Natural killer cell (primary cell): ENCODE results near the gene B3GALT6. TPM values are rescaled to one million over a fixed set of nuclear protein-coding genes. Genes with fewer than 3 reads are reported as not detected.

Experiments
- ATAC-seq, 3 donors: fragments of 150-1000 bp in 2 of 3; fragments of 200-7000 bp in 1 of 3; cut with Tn5 transposase; 1 replicate in 1 of 3; 2 replicates in 2 of 3; pipeline ENCODE4 v1.10.0; 2021; ENCODE audit warnings: mild to moderate bottlenecking in 2 of 3, moderate library complexity in 2 of 3
- DNase-seq, 2 donors: peaks; one replicate each; pipeline versions ENCODE4 v3.0.0 to v3.0.0-alpha.2; 2013 to 2021; ENCODE audit warnings: mixed read lengths in 1 of 2
- H3K27ac ChIP-seq: one replicate; pipeline ENCODE4 v1.5.1; 2013; ENCODE audit warnings: mild to moderate bottlenecking, low read length
- H3K27me3 ChIP-seq: one replicate; pipeline ENCODE4 v1.6.1; 2013; ENCODE audit warnings: low read length; ENCODE audit not compliant: control insufficient read depth, insufficient read depth
- H3K36me3 ChIP-seq: one replicate; pipeline ENCODE4 v1.6.1; 2013; ENCODE audit warnings: low read length; ENCODE audit not compliant: control insufficient read depth, insufficient read depth
- H3K4me1 ChIP-seq: one replicate; pipeline ENCODE4 v1.6.1; 2013; ENCODE audit warnings: low read length; ENCODE audit not compliant: control insufficient read depth, insufficient read depth
- H3K4me3 ChIP-seq: one replicate; pipeline ENCODE4 v1.5.1; 2013; ENCODE audit warnings: low read length
- H3K9me3 ChIP-seq: one replicate; pipeline ENCODE4 v1.6.1; 2013; ENCODE audit warnings: low read length; ENCODE audit not compliant: control insufficient read depth, insufficient read depth
- H3K27ac Mint-ChIP-seq, 2 donors: one replicate each; pipeline ENCODE4 v1.8.0; 2022; ENCODE audit warnings: mild to moderate bottlenecking in 2 of 2, mixed read lengths in 2 of 2, moderate library complexity in 1 of 2
- H3K27me3 Mint-ChIP-seq, 2 donors: one replicate each; pipeline ENCODE4 v1.8.0; 2022; ENCODE audit warnings: low read depth in 2 of 2, mixed read lengths in 2 of 2
- H3K36me3 Mint-ChIP-seq: one replicate; pipeline ENCODE4 v1.8.0; 2022; ENCODE audit warnings: mixed read lengths
- H3K4me1 Mint-ChIP-seq, 2 donors: one replicate each; pipeline ENCODE4 v1.8.0; 2022; ENCODE audit warnings: mixed read lengths in 2 of 2
- H3K4me3 Mint-ChIP-seq: one replicate; pipeline ENCODE4 v1.8.0; 2022; ENCODE audit warnings: mild to moderate bottlenecking, moderate library complexity, mixed read lengths
- H3K9me3 Mint-ChIP-seq, 2 donors: one replicate each; pipeline ENCODE4 v1.8.0; 2022; ENCODE audit warnings: mixed read lengths in 2 of 2
- CTCF ChIP-seq: fragments of 200-600 bp; IDR thresholded peaks from one replicate; pipeline ENCODE4 v1.8.0; 2022; ENCODE audit warnings: antibody characterized with exemption
- WGBS: methylation state at CpG from one replicate; pipeline ENCODE4 v1.1.7; 2013; ENCODE audit warnings: missing lambda C conversion rate; ENCODE audit not compliant: insufficient coverage; 5-methylcytosine and 5-hydroxymethylcytosine counted together
- intact Hi-C: fragments of 100-400 bp; cut with micrococcal nuclease; formaldehyde crosslinking; loops from one replicate; pipeline ENCODE4 v1.14.2; 2022
- total RNA-seq, 4 donors: library from RNA; stranded (reverse); fragments of 120-200 nt in 1 of 4; gene quantifications; one replicate each; pipeline versions ENCODE4 v1.2.3 to v1.2.4, GENCODE V29; 2013 to 2022

The B3GALT6 gene
- total RNA-seq, 3 donors from 2014 or later (not counting 1 experiment from before 2014, with no cell fraction given), result 13.7 to 16.5 (median 16.3) TPM

GRCh38 chr1:1200876-1201810, 30.9 kb upstream of the B3GALT6 start:
- TF ChIP-seq CTCF, result no peak
- Mint-ChIP-seq H3K27ac (peak overlapping the region; percentile 91 to 93), H3K4me3 (peak overlapping the region; percentile 68), H3K36me3 (no peaks in the 10 kb centered on the region), H3K4me1 (peaks cover 6 to 19% of the 10 kb centered on the region in 2 donors), H3K9me3 (no peaks in the 10 kb centered on the region), H3K27me3 (no peaks in the 10 kb centered on the region)
- intact Hi-C loops, result no loop called here
- H3K4me3 ChIP-seq, result peak overlapping the region; percentile 25
- H3K4me1 ChIP-seq, result peaks cover 37% of the 10 kb centered on the region
- no peaks in the 10 kb centered on the region for H3K27me3 ChIP-seq
- H3K36me3 ChIP-seq, result no peaks in the 10 kb centered on the region
- peak overlapping the region; percentile 86 for H3K27ac ChIP-seq
- DNase-seq (peak; percentile 93 to 95), ATAC-seq (peak; percentile 81 to 92 (median 81))
- under 1% methylated on average over 103 of the region's 109 CpGs for WGBS
- no peaks in the 10 kb centered on the region for H3K9me3 ChIP-seq

GRCh38 chr1:1202831-1203560, 29.0 kb upstream of the B3GALT6 start:
- H3K9me3 ChIP-seq, result no peaks in the 10 kb centered on the region
- Mint-ChIP-seq H3K4me3 (peak overlapping the region; percentile 17), H3K9me3 (no peaks in the 10 kb centered on the region), H3K27me3 (no peaks in the 10 kb centered on the region), H3K36me3 (no peaks in the 10 kb centered on the region), H3K4me1 (peaks cover 10 to 33% of the 10 kb centered on the region in 2 donors), H3K27ac (peak overlapping the region; percentile 87 to 93)
- no peak overlapping the region for H3K4me3 ChIP-seq
- WGBS, result 88% methylated on average over 27 of the region's 27 CpGs
- ATAC-seq (no peak), DNase-seq (peak; percentile 26 to 28)
- H3K4me1 ChIP-seq, result peaks cover 55% of the 10 kb centered on the region
- no peaks in the 10 kb centered on the region for H3K27me3 ChIP-seq
- no peak overlapping the region for H3K27ac ChIP-seq
- no peak for TF ChIP-seq CTCF
- no peaks in the 10 kb centered on the region for H3K36me3 ChIP-seq
- intact Hi-C loops, result no loop called here

GRCh38 chr1:1203561-1204424, 28.2 kb upstream of the B3GALT6 start:
- H3K36me3 Mint-ChIP-seq, result no peaks in the 10 kb centered on the region
- ATAC-seq (no peak), DNase-seq (peak in 1 of 2 donors; percentile 20)
- Histone ChIP-seq H3K27me3 (no peaks in the 10 kb centered on the region), H3K4me3 (no peak overlapping the region), H3K4me1 (peaks cover 63% of the 10 kb centered on the region), H3K9me3 (no peaks in the 10 kb centered on the region), H3K27ac (no peak overlapping the region), H3K36me3 (no peaks in the 10 kb centered on the region)
- no peaks in the 10 kb centered on the region for H3K9me3 Mint-ChIP-seq
- H3K4me3 Mint-ChIP-seq, result peak overlapping the region; percentile 40
- peaks cover 18 to 41% of the 10 kb centered on the region in 2 donors for H3K4me1 Mint-ChIP-seq
- H3K27ac Mint-ChIP-seq, result peak overlapping the region; percentile 87 to 93
- no peak for TF ChIP-seq CTCF
- intact Hi-C loops, result no loop called here
- no peaks in the 10 kb centered on the region for H3K27me3 Mint-ChIP-seq
- WGBS, result 92% methylated on average over 49 of the region's 49 CpGs
